Activated CD8-positive, alpha-beta T cell treated with anti-CD3 and anti-CD28 coated beads, Interleukin-2, amount 10 ng/mL, durations not matched to agents 7 days and 5 days (primary cell): ENCODE data around the gene GPC5. TPM values are rescaled to one million over a fixed set of nuclear protein-coding genes. Genes with fewer than 3 reads are reported as not detected.
A peak's percentile ranks its signal among the peaks of the same experiment; 100 is the strongest.

Source experiments
- ATAC-seq: fragments of 150-1000 bp; cut with Tn5 transposase; one replicate; pipeline ENCODE4 v1.10.0; 2021; ENCODE audit warnings: moderate library complexity
- CTCF ChIA-PET: fragments of 350-600 bp; sonication (Branson Sonifier 250); formaldehyde crosslinking; loops from one replicate; lab custom pipeline; 2021; ENCODE audit warnings: antibody characterized with exemption; lab: Charles Lee
- POLR2A ChIA-PET: fragments of 350-600 bp; sonication (Branson Sonifier 250); formaldehyde crosslinking; loops from one replicate; lab custom pipeline; 2021; ENCODE audit warnings: antibody characterized with exemption; lab: Charles Lee
- DNase-seq: peaks from one replicate; pipeline ENCODE4 v3.0.0-alpha.2; 2020
- H3K27ac Mint-ChIP-seq: one replicate; pipeline ENCODE4 v1.8.0; 2021; ENCODE audit warnings: mild to moderate bottlenecking, mixed read lengths
- H3K27me3 Mint-ChIP-seq: one replicate; pipeline ENCODE4 v1.8.0; 2021; ENCODE audit warnings: low read depth, mixed read lengths
- H3K36me3 Mint-ChIP-seq: one replicate; pipeline ENCODE4 v1.8.0; 2021; ENCODE audit warnings: low read depth, mixed read lengths
- H3K4me1 Mint-ChIP-seq: one replicate; pipeline ENCODE4 v1.8.0; 2021; ENCODE audit warnings: low read depth, mixed read lengths
- H3K4me3 Mint-ChIP-seq: one replicate; pipeline ENCODE4 v1.8.0; 2021; ENCODE audit warnings: mild to moderate bottlenecking, mixed read lengths
- H3K9me3 Mint-ChIP-seq: one replicate; pipeline ENCODE4 v1.8.0; 2022; ENCODE audit warnings: mixed read lengths; ENCODE audit not compliant: insufficient read depth
- total RNA-seq, 2 experiments: library from RNA; stranded (reverse); gene quantifications; one replicate each; pipeline ENCODE4 v1.2.3, GENCODE V29; 2021

The GPC5 gene
- total RNA-seq, 2 experiments from 2014 or later: not detected

- POLR2A ChIA-PET: no interaction called here
- Mint-ChIP-seq H3K36me3 (no peaks in the 10 kb centered on the region), H3K9me3 (peaks cover 6% of the 10 kb centered on the region), H3K27me3 (no peaks in the 10 kb centered on the region), H3K4me3 (no peak overlapping the region), H3K4me1 (no peaks in the 10 kb centered on the region), H3K27ac (no peak overlapping the region)
- ATAC-seq (no peak), DNase-seq (no peak)
- CTCF ChIA-PET: no interaction called here
Observed at GRCh38 chr13:92136449-92137155, 738.2 kb downstream of the GPC5 start.

- ATAC-seq (no peak), DNase-seq (no peak)
- no peaks in the 10 kb centered on the region for H3K4me1 Mint-ChIP-seq
- POLR2A ChIA-PET: no interaction called here
- no peak overlapping the region for H3K4me3 Mint-ChIP-seq
- no peaks in the 10 kb centered on the region for H3K27me3 Mint-ChIP-seq
- H3K36me3 Mint-ChIP-seq: no peaks in the 10 kb centered on the region
- H3K27ac Mint-ChIP-seq: no peak overlapping the region
- H3K9me3 Mint-ChIP-seq: peaks cover 6% of the 10 kb centered on the region
- CTCF ChIA-PET: no interaction called here
Observed at GRCh38 chr13:92137520-92137919, 739.1 kb downstream of the GPC5 start.

GRCh38 chr13:92143766-92144165 is 745.3 kb downstream of the GPC5 start:
- ChIA-PET POLR2A (no interaction called here), CTCF (no interaction called here)
- no peak overlapping the region for H3K4me3 Mint-ChIP-seq
- H3K36me3 Mint-ChIP-seq: no peaks in the 10 kb centered on the region
- H3K27me3 Mint-ChIP-seq: no peaks in the 10 kb centered on the region
- H3K4me1 Mint-ChIP-seq: no peaks in the 10 kb centered on the region
- no peak for ATAC-seq
- no peak overlapping the region for H3K27ac Mint-ChIP-seq
- H3K9me3 Mint-ChIP-seq: peaks cover 10% of the 10 kb centered on the region
- no peak for DNase-seq

GRCh38 chr13:92150606-92151005 is 752.2 kb downstream of the GPC5 start:
- ATAC-seq (no peak), DNase-seq (no peak)
- H3K9me3 Mint-ChIP-seq: peaks cover 4% of the 10 kb centered on the region
- H3K4me1 Mint-ChIP-seq: no peaks in the 10 kb centered on the region
- H3K27ac Mint-ChIP-seq: no peak overlapping the region
- CTCF ChIA-PET: no interaction called here
- POLR2A ChIA-PET: no interaction called here
- H3K36me3 Mint-ChIP-seq: no peaks in the 10 kb centered on the region
- H3K4me3 Mint-ChIP-seq: no peak overlapping the region
- no peaks in the 10 kb centered on the region for H3K27me3 Mint-ChIP-seq

GRCh38 chr13:92158346-92158745 is 759.9 kb downstream of the GPC5 start:
- DNase-seq: no peak
- Mint-ChIP-seq H3K27ac (no peak overlapping the region), H3K4me3 (no peak overlapping the region), H3K4me1 (no peaks in the 10 kb centered on the region), H3K9me3 (no peaks in the 10 kb centered on the region), H3K36me3 (no peaks in the 10 kb centered on the region), H3K27me3 (no peaks in the 10 kb centered on the region)
- no peak for ATAC-seq
- CTCF ChIA-PET: no interaction called here
- POLR2A ChIA-PET: no interaction called here

- no peak overlapping the region for H3K4me3 Mint-ChIP-seq
- no peaks in the 10 kb centered on the region for H3K9me3 Mint-ChIP-seq
- no peak for ATAC-seq
- POLR2A ChIA-PET: no interaction called here
- no peak overlapping the region for H3K27ac Mint-ChIP-seq
- no peak for DNase-seq
- H3K27me3 Mint-ChIP-seq: no peaks in the 10 kb centered on the region
- H3K4me1 Mint-ChIP-seq: no peaks in the 10 kb centered on the region
- no peaks in the 10 kb centered on the region for H3K36me3 Mint-ChIP-seq
- CTCF ChIA-PET: no interaction called here
Observed at GRCh38 chr13:92164822-92165221, 766.4 kb downstream of the GPC5 start.

GRCh38 chr13:92172191-92172590 is 773.8 kb downstream of the GPC5 start:
- ATAC-seq (no peak), DNase-seq (no peak)
- Mint-ChIP-seq H3K27ac (no peak overlapping the region), H3K9me3 (no peaks in the 10 kb centered on the region), H3K27me3 (no peaks in the 10 kb centered on the region), H3K4me3 (no peak overlapping the region), H3K4me1 (no peaks in the 10 kb centered on the region), H3K36me3 (no peaks in the 10 kb centered on the region)
- ChIA-PET CTCF (no interaction called here), POLR2A (no interaction called here)

- no peak overlapping the region for H3K27ac Mint-ChIP-seq
Observed at GRCh38 chr13:92173254-92173653, 774.8 kb downstream of the GPC5 start.

GRCh38 chr13:92175330-92175729 is 776.9 kb downstream of the GPC5 start:
- H3K36me3 Mint-ChIP-seq: no peaks in the 10 kb centered on the region
- CTCF ChIA-PET: no interaction called here
- no peaks in the 10 kb centered on the region for H3K27me3 Mint-ChIP-seq
- H3K4me1 Mint-ChIP-seq: no peaks in the 10 kb centered on the region
- ATAC-seq (no peak), DNase-seq (peak; percentile 20)
- no peak overlapping the region for H3K27ac Mint-ChIP-seq
- H3K9me3 Mint-ChIP-seq: no peaks in the 10 kb centered on the region
- POLR2A ChIA-PET: no interaction called here
- H3K4me3 Mint-ChIP-seq: no peak overlapping the region

More at GRCh38 chr13:92173254-92173653, 774.8 kb downstream of the GPC5 start:
- no peaks in the 10 kb centered on the region for H3K9me3 Mint-ChIP-seq
- ATAC-seq (no peak), DNase-seq (no peak)
- no peaks in the 10 kb centered on the region for H3K27me3 Mint-ChIP-seq
- no peak overlapping the region for H3K4me3 Mint-ChIP-seq
- no peaks in the 10 kb centered on the region for H3K36me3 Mint-ChIP-seq
- CTCF ChIA-PET: no interaction called here
- H3K4me1 Mint-ChIP-seq: no peaks in the 10 kb centered on the region
- POLR2A ChIA-PET: no interaction called here

- no peak for DNase-seq
- Mint-ChIP-seq H3K9me3 (no peaks in the 10 kb centered on the region), H3K4me1 (no peaks in the 10 kb centered on the region), H3K27me3 (no peaks in the 10 kb centered on the region), H3K27ac (no peak overlapping the region), H3K4me3 (no peak overlapping the region), H3K36me3 (no peaks in the 10 kb centered on the region)
- ChIA-PET POLR2A (no interaction called here), CTCF (no interaction called here)
- no peak for ATAC-seq
Observed at GRCh38 chr13:92177966-92178365, 779.5 kb downstream of the GPC5 start.

- no peaks in the 10 kb centered on the region for H3K36me3 Mint-ChIP-seq
Observed at GRCh38 chr13:92179223-92179622, 780.8 kb downstream of the GPC5 start.

GRCh38 chr13:92187378-92187989 is 789.1 kb downstream of the GPC5 start:
- no peaks in the 10 kb centered on the region for H3K4me1 Mint-ChIP-seq
- H3K4me3 Mint-ChIP-seq: no peak overlapping the region
- ATAC-seq (no peak), DNase-seq (peak; percentile 22)
- H3K27ac Mint-ChIP-seq: no peak overlapping the region
- H3K27me3 Mint-ChIP-seq: no peaks in the 10 kb centered on the region
- H3K36me3 Mint-ChIP-seq: no peaks in the 10 kb centered on the region
- CTCF ChIA-PET: interaction anchor here (0.8 kb wide), 1 partner anchor 11 kb away, joined by 3 read pairs; no protein-coding TSS in a partner anchor
- H3K9me3 Mint-ChIP-seq: no peaks in the 10 kb centered on the region
- POLR2A ChIA-PET: no interaction called here

More at GRCh38 chr13:92179223-92179622, 780.8 kb downstream of the GPC5 start:
- ATAC-seq (no peak), DNase-seq (no peak)
- no peaks in the 10 kb centered on the region for H3K9me3 Mint-ChIP-seq
- ChIA-PET CTCF (no interaction called here), POLR2A (no interaction called here)
- H3K27me3 Mint-ChIP-seq: no peaks in the 10 kb centered on the region
- H3K4me3 Mint-ChIP-seq: no peak overlapping the region
- H3K4me1 Mint-ChIP-seq: no peaks in the 10 kb centered on the region
- H3K27ac Mint-ChIP-seq: no peak overlapping the region
